Thoracic aorta (tissue), 2 donors: Measurements from ENCODE around the gene IFNL2. TPM values are rescaled to one million over a fixed set of nuclear protein-coding genes. Genes with fewer than 3 reads are reported as not detected.
"Not testable (repeated sequence)": the region's sequence is repeated elsewhere in the genome, so short reads cannot be mapped to it uniquely, and the experiment has no call there.

Experiments
- ATAC-seq: fragments of 150-250 bp; one replicate; pipeline ENCODE4 v1.8.0; 2017; ENCODE audit warnings: low read depth; ENCODE audit not compliant: insufficient number of reproducible peaks, low FRiP score
- DNase-seq: peaks from one replicate; pipeline ENCODE4 v3.0.0-alpha.2; 2020; ENCODE audit warnings: low spot score
- H3K27ac ChIP-seq, 2 donors: fragments of 200-600 bp; sonication (generic); 1 replicate in 1 of 2; 2 replicates in 1 of 2; pipeline ENCODE4 v1.5.1; 2016; ENCODE audit warnings: mild to moderate bottlenecking in 2 of 2, moderate library complexity in 2 of 2
- H3K27me3 ChIP-seq: fragments of 200-600 bp; sonication (generic); replicated peaks from 2 replicates; pipeline ENCODE4 v1.6.0; 2016; ENCODE audit warnings: mild to moderate bottlenecking; ENCODE audit not compliant: insufficient read depth
- H3K36me3 ChIP-seq: fragments of 200-600 bp; sonication (generic); one replicate; pipeline ENCODE4 v1.5.1; 2016
- H3K4me1 ChIP-seq, 2 donors: fragments of 200-600 bp; sonication (generic); 1 replicate in 1 of 2; 2 replicates in 1 of 2; pipeline versions ENCODE4 v1.5.1 to v1.6.0; 2016; ENCODE audit warnings: low read depth in 2 of 2, mild to moderate bottlenecking in 1 of 2; ENCODE audit not compliant: control insufficient read depth in 1 of 2
- H3K4me3 ChIP-seq: fragments of 200-600 bp; sonication (generic); 2 replicates; pipeline ENCODE4 v1.5.1; 2016; ENCODE audit warnings: mild to moderate bottlenecking
- H3K9me3 ChIP-seq: fragments of 200-600 bp; sonication (generic); 2 replicates; pipeline ENCODE4 v1.5.1; 2016
- CTCF ChIP-seq: fragments of 200-600 bp; sonication (generic); IDR thresholded peaks from one replicate; pipeline ENCODE4 v1.5.1; 2019; ENCODE audit warnings: antibody characterized with exemption
- total RNA-seq, 2 donors: library from RNA; depleted of rRNA; stranded (reverse); fragments of >200 nt; gene quantifications; one replicate each; pipeline versions ENCODE4 v1.1.0 to v1.2.3, GENCODE V29; 2016

The IFNL2 gene
- total RNA-seq, 2 donors from 2014 or later: not detected

- Histone ChIP-seq H3K4me1 (no peaks in the 10 kb centered on the region), H3K27ac (no peak overlapping the region), H3K27me3 (no peaks in the 10 kb centered on the region), H3K4me3 (no peak overlapping the region), H3K9me3 (no peaks in the 10 kb centered on the region), H3K36me3 (no peaks in the 10 kb centered on the region)
- ATAC-seq (no peak), DNase-seq (no peak)
- no peak for TF ChIP-seq CTCF
Measured at GRCh38 chr19:39236527-39236926, 31.7 kb upstream of the IFNL2 start.

GRCh38 chr19:39237200-39238184 is 30.7 kb upstream of the IFNL2 start:
- ATAC-seq: no peak

GRCh38 chr19:39238209-39238608 is 30.0 kb upstream of the IFNL2 start:
- Histone ChIP-seq H3K4me3 (no peak overlapping the region), H3K36me3 (no peaks in the 10 kb centered on the region), H3K27me3 (no peaks in the 10 kb centered on the region), H3K27ac (no peak overlapping the region), H3K9me3 (no peaks in the 10 kb centered on the region), H3K4me1 (no peaks in the 10 kb centered on the region)
- ATAC-seq (no peak), DNase-seq (no peak)
- no peak for TF ChIP-seq CTCF

More at GRCh38 chr19:39237200-39238184, 30.7 kb upstream of the IFNL2 start:
- H3K9me3 ChIP-seq: no peaks in the 10 kb centered on the region
- DNase-seq: no peak
- H3K4me3 ChIP-seq: no peak overlapping the region
- TF ChIP-seq CTCF: no peak
- no peak overlapping the region for H3K27ac ChIP-seq
- H3K27me3 ChIP-seq: no peaks in the 10 kb centered on the region
- no peaks in the 10 kb centered on the region for H3K36me3 ChIP-seq
- H3K4me1 ChIP-seq: no peaks in the 10 kb centered on the region

- Histone ChIP-seq H3K9me3 (no peaks in the 10 kb centered on the region), H3K36me3 (no peaks in the 10 kb centered on the region), H3K4me3 (no peak overlapping the region), H3K27ac (no peak overlapping the region), H3K4me1 (no peaks in the 10 kb centered on the region), H3K27me3 (no peaks in the 10 kb centered on the region)
- ATAC-seq (no peak), DNase-seq (no peak)
- TF ChIP-seq CTCF: no peak
Measured at GRCh38 chr19:39238944-39239343, 29.3 kb upstream of the IFNL2 start.

GRCh38 chr19:39240421-39240820 is 27.8 kb upstream of the IFNL2 start:
- no peaks in the 10 kb centered on the region for H3K27me3 ChIP-seq

GRCh38 chr19:39243741-39244140 is 24.5 kb upstream of the IFNL2 start:
- not testable (repeated sequence) for H3K27me3 ChIP-seq, ATAC-seq, H3K9me3 ChIP-seq, DNase-seq, H3K4me3 ChIP-seq, H3K27ac ChIP-seq, H3K36me3 ChIP-seq
- peaks cover 0 to 10% of the 10 kb centered on the region in 2 donors for H3K4me1 ChIP-seq

More at GRCh38 chr19:39240421-39240820, 27.8 kb upstream of the IFNL2 start:
- no peak overlapping the region for H3K27ac ChIP-seq
- no peaks in the 10 kb centered on the region for H3K4me1 ChIP-seq
- ATAC-seq (no peak), DNase-seq (no peak)
- H3K36me3 ChIP-seq: no peaks in the 10 kb centered on the region
- no peaks in the 10 kb centered on the region for H3K9me3 ChIP-seq
- no peak overlapping the region for H3K4me3 ChIP-seq
- TF ChIP-seq CTCF: no peak

- DNase-seq: not testable (repeated sequence)
Measured at GRCh38 chr19:39244410-39245100, 23.6 kb upstream of the IFNL2 start, which contains the start of gene IFNL3. Gene IFNL3 (minus strand): TSS chr19:39245006. CDS start chr19:39244967, 39 bp downstream.

More at GRCh38 chr19:39244410-39245100, 23.6 kb upstream of the IFNL2 start, which contains the start of gene IFNL3:
- not testable (repeated sequence) for H3K27me3 ChIP-seq, H3K36me3 ChIP-seq, H3K4me3 ChIP-seq, H3K9me3 ChIP-seq, H3K27ac ChIP-seq, ATAC-seq
- H3K4me1 ChIP-seq: peaks cover 0 to 10% of the 10 kb centered on the region in 2 donors
